Left lung (tissue), 4 donors: ENCODE measurements around the gene RMP24.

Experiments used
- ATAC-seq: fragments of 200-7000 bp; cut with Tn5 transposase; one replicate; pipeline ENCODE4 v1.9.1; 2020; ENCODE audit warnings: moderate library complexity
- DNase-seq, 4 donors: peaks; one replicate each; pipeline ENCODE4 v3.0.0-alpha.2; 2013 to 2020
- H3K27ac ChIP-seq, 2 donors: fragments of 200-600 bp; sonication (generic) in 1 of 2; one replicate each; pipeline versions ENCODE4 v1.5.0 to v1.8.0; 2020 to 2021
- H3K27me3 ChIP-seq, 2 donors: fragments of 200-600 bp; sonication (generic) in 1 of 2; one replicate each; pipeline versions ENCODE4 v1.5.0 to v1.8.0; 2020 to 2021
- H3K36me3 ChIP-seq, 2 donors: fragments of 200-600 bp; sonication (generic) in 1 of 2; one replicate each; pipeline versions ENCODE4 v1.5.0 to v1.8.0; 2020 to 2021
- H3K4me1 ChIP-seq, 2 donors: fragments of 200-600 bp; one replicate each; pipeline ENCODE4 v1.8.0; 2021
- H3K4me3 ChIP-seq, 2 donors: fragments of 200-600 bp; sonication (generic) in 1 of 2; one replicate each; pipeline versions ENCODE4 v1.5.0 to v1.8.0; 2020 to 2021; ENCODE audit warnings: mild to moderate bottlenecking in 1 of 2
- H3K9me3 ChIP-seq, 2 donors: fragments of 200-600 bp; sonication (generic) in 1 of 2; one replicate each; pipeline versions ENCODE4 v1.5.0 to v1.8.0; 2020 to 2021
- CTCF ChIP-seq, 2 donors: fragments of 200-600 bp; sonication (generic) in 1 of 2; IDR thresholded peaks; one replicate each; pipeline versions ENCODE4 v1.5.0 to v1.8.0; 2021; ENCODE audit warnings: antibody characterized with exemption in 2 of 2
- intact Hi-C, 2 donors: fragments of 100-400 bp; cut with DNase I; formaldehyde crosslinking; loops; one replicate each; pipeline versions ENCODE4 v1.11.2 to v1.14.2; 2022
- donor health status: DM: no; HTN: yes; CAD: no.
- donor health status: DM: no; HTN: no; CAD: no.

RMP24 gene

GRCh38 chr18:35939138-35939537, 33.3 kb upstream of the RMP24 start:
- Histone ChIP-seq H3K27me3 (no peaks in the 10 kb centered on the region), H3K9me3 (no peaks in the 10 kb centered on the region), H3K36me3 (no peaks in the 10 kb centered on the region), H3K27ac (no peak overlapping the region), H3K4me3 (no peak overlapping the region), H3K4me1 (no peaks in the 10 kb centered on the region)
- intact Hi-C loops: no loop called here
- TF ChIP-seq CTCF (IDR thresholded peaks at IDR 0.05): no peak
- ATAC-seq: no peak
- peak in 1 of 4 donors; percentile 13 for DNase-seq

GRCh38 chr18:35941299-35941698, 31.2 kb upstream of the RMP24 start:
- Histone ChIP-seq H3K4me3 (no peak overlapping the region), H3K27me3 (no peaks in the 10 kb centered on the region), H3K9me3 (no peaks in the 10 kb centered on the region), H3K27ac (no peak overlapping the region), H3K4me1 (no peaks in the 10 kb centered on the region), H3K36me3 (no peaks in the 10 kb centered on the region)
- intact Hi-C loops: loop anchor here in 1 of 2 donors (10.0 kb wide), 1 partner anchor 556 kb away; no protein-coding TSS in a partner anchor
- ATAC-seq (no peak), DNase-seq (no peak)
- TF ChIP-seq CTCF (IDR thresholded peaks at IDR 0.05): no peak

GRCh38 chr18:35942133-35942532, 30.3 kb upstream of the RMP24 start:
- TF ChIP-seq CTCF (IDR thresholded peaks at IDR 0.05): no peak
- no peaks in the 10 kb centered on the region for H3K9me3 ChIP-seq
- H3K36me3 ChIP-seq: no peaks in the 10 kb centered on the region
- H3K4me1 ChIP-seq: no peaks in the 10 kb centered on the region
- H3K27me3 ChIP-seq: no peaks in the 10 kb centered on the region
- DNase-seq (no peak), ATAC-seq (no peak)
- H3K4me3 ChIP-seq: no peak overlapping the region
- no peak overlapping the region for H3K27ac ChIP-seq
- intact Hi-C loops: loop anchor here in 1 of 2 donors (10.0 kb wide), 1 partner anchor 557 kb away; no protein-coding TSS in a partner anchor

GRCh38 chr18:35942661-35943060, 29.8 kb upstream of the RMP24 start:
- H3K9me3 ChIP-seq: no peaks in the 10 kb centered on the region
- intact Hi-C loops: loop anchor here in 1 of 2 donors (10.0 kb wide), 1 partner anchor 558 kb away; no protein-coding TSS in a partner anchor
- H3K4me3 ChIP-seq: no peak overlapping the region
- DNase-seq (no peak), ATAC-seq (no peak)
- no peaks in the 10 kb centered on the region for H3K27me3 ChIP-seq
- H3K36me3 ChIP-seq: no peaks in the 10 kb centered on the region
- TF ChIP-seq CTCF (IDR thresholded peaks at IDR 0.05): no peak
- H3K27ac ChIP-seq: no peak overlapping the region
- no peaks in the 10 kb centered on the region for H3K4me1 ChIP-seq

- H3K27ac ChIP-seq: no peak overlapping the region
- intact Hi-C loops: loop anchor here in 1 of 2 donors (10.0 kb wide), 1 partner anchor 563 kb away; no protein-coding TSS in a partner anchor
- no peak for TF ChIP-seq CTCF (IDR thresholded peaks at IDR 0.05)
- H3K27me3 ChIP-seq: peaks cover 0 to 10% of the 10 kb centered on the region in 2 donors
- H3K4me3 ChIP-seq: no peak overlapping the region
- no peak for DNase-seq
- peaks cover 0 to 6% of the 10 kb centered on the region in 2 donors for H3K4me1 ChIP-seq
- no peaks in the 10 kb centered on the region for H3K9me3 ChIP-seq
- no peaks in the 10 kb centered on the region for H3K36me3 ChIP-seq
- ATAC-seq: no peak
Observed at GRCh38 chr18:35948080-35948479, 24.4 kb upstream of the RMP24 start.
